NT2/D1 (cell line): Measurements from ENCODE around the gene SMYD2.

ENCODE experiments used
- SUZ12 ChIP-seq: IDR thresholded peaks from 2 replicates; pipeline ENCODE4 v1.6.1; 2011; ENCODE audit not compliant: insufficient read length, insufficient read depth; ENCODE audit errors: extremely low read depth
- YY1 ChIP-seq: IDR thresholded peaks from 2 replicates; pipeline ENCODE4 v1.6.1; 2011; ENCODE audit not compliant: insufficient read length, insufficient read depth
- ZNF274 ChIP-seq: IDR thresholded peaks from 2 replicates; pipeline ENCODE4 v1.6.1; 2011; ENCODE audit warnings: mild to moderate bottlenecking, low read depth, low read length

DNA sequence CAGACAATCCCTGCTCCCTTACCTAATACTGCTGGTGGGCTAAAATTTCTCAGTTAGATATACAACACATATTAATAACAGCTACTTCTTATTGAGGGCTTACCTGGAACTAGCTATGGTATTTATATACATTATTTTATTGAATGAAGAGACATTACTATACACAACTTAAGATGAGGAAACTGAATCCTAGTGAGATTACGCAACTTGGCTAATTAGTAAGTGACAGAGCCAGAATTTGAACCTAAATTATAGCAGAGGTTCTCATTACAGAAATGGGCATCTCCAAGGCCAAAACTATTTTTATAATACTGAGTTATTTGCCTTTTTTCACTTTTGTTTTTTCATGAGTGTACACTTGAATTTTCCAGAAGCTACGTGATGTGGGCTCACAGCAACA is 44.5 kb upstream of the SMYD2 start:
- no peak for TF ChIP-seq ZNF274
- TF ChIP-seq YY1: no peak
- TF ChIP-seq SUZ12: no peak
